ENCODE results near the gene TUBA1A.
"Not testable (repeated sequence)": the region's sequence is repeated elsewhere in the genome, so short reads cannot be mapped to it uniquely, and the experiment has no call there.

The TUBA1A gene

GRCh38 chr12:49201595-49202295 lies 12.9 kb upstream of the TUBA1A start:
- no peaks in the 10 kb centered on the region for H3K27me3 ChIP-seq
- H3K27ac ChIP-seq = no peak overlapping the region
- H3K36me3 ChIP-seq = no peaks in the 10 kb centered on the region
- no peak overlapping the region for H3K4me3 ChIP-seq
- H3K4me1 ChIP-seq = peaks cover 27% of the 10 kb centered on the region
- no peaks in the 10 kb centered on the region for H3K9me3 ChIP-seq
- no peak for TF ChIP-seq Cebpa-rat (IDR thresholded peaks at IDR 0.05)
- H3K9ac ChIP-seq = no peak overlapping the region
- peak overlapping the region; percentile 45; the same call in 1 of the 2 replicates for H3K4me2 ChIP-seq
- no peaks in the 10 kb centered on the region for H4K20me1 ChIP-seq

- Histone ChIP-seq H3K4me3 (no peak overlapping the region), H4K20me1 (no peaks in the 10 kb centered on the region), H3K27me3 (no peaks in the 10 kb centered on the region), H3K9me3 (no peaks in the 10 kb centered on the region), H3K36me3 (no peaks in the 10 kb centered on the region), H3K4me2 (peak overlapping the region; percentile 45), H3K9ac (no peak overlapping the region), H3K4me1 (peaks cover 29% of the 10 kb centered on the region), H3K27ac (no peak overlapping the region)
- no peak; the same call in 1 of the 2 replicates for TF ChIP-seq Cebpa-rat (IDR thresholded peaks at IDR 0.05)
These were observed 12.2 kb upstream of the TUBA1A start for GRCh38 chr12:49200919-49201594.

GRCh38 chr12:49198431-49199155 lies 9.7 kb upstream of the TUBA1A start:
- Histone ChIP-seq H4K20me1 (no peaks in the 10 kb centered on the region), H3K9ac (no peak overlapping the region), H3K9me3 (no peaks in the 10 kb centered on the region), H3K4me3 (no peak overlapping the region), H3K27ac (no peak overlapping the region), H3K4me1 (peaks cover 29% of the 10 kb centered on the region), H3K27me3 (no peaks in the 10 kb centered on the region), H3K4me2 (no peak overlapping the region), H3K36me3 (no peaks in the 10 kb centered on the region)
- TF ChIP-seq Cebpa-rat (IDR thresholded peaks at IDR 0.05) = no peak

DNA sequence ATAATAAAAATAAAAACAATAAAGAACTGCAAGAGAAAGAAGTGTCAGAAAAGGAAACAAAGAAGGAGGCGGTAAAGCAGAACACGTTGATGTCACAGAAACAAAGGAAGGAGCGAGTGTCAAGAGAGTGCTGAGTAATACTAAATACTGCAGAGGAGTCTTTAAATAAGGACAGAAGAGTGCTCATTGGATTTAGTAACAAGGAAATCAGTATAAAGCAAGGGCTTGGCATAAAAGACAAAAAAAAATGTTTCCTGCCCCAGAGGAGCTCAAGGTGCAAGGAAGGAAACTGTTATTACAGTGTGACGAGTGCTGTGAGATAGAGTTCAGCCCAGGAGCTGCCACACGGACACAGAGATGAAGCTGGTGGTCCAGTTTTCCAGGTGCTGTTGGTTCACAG lies 8.4 kb upstream of the TUBA1A start:
- Histone ChIP-seq H3K4me2 (peak overlapping the region; percentile 50), H3K27ac (no peak overlapping the region), H3K4me1 (peaks cover 29% of the 10 kb centered on the region), H4K20me1 (no peaks in the 10 kb centered on the region), H3K27me3 (no peaks in the 10 kb centered on the region), H3K36me3 (no peaks in the 10 kb centered on the region), H3K9ac (no peak overlapping the region), H3K4me3 (no peak overlapping the region), H3K9me3 (no peaks in the 10 kb centered on the region)
- no peak for TF ChIP-seq Cebpa-rat (IDR thresholded peaks at IDR 0.05)

DNA sequence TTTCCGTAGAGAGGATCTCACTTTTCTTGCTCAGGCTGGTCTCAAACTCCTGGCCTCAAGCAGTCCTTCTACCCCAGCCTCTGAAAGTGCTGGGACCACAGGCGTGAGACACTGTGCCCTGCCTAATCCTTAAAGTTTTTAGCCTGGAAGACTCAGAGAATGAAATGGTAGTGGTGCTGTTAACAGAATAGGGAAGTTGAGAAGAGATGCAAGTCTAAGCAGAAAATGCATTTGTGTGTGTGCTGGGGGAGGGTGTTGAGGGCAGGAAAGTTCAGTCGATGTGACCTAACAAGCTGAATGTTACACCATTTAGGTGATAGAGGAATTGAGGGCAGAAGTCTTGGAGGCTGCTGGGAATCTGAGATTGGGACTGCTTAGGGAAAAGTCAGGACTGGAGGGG lies 6.9 kb upstream of the TUBA1A start:
- H3K27me3 ChIP-seq = no peaks in the 10 kb centered on the region
- no peak overlapping the region for H3K9ac ChIP-seq
- H4K20me1 ChIP-seq = no peaks in the 10 kb centered on the region
- H3K4me2 ChIP-seq = no peak overlapping the region; the same call in 1 of the 2 replicates
- no peak overlapping the region for H3K27ac ChIP-seq
- no peaks in the 10 kb centered on the region for H3K9me3 ChIP-seq
- H3K4me3 ChIP-seq = no peak overlapping the region
- TF ChIP-seq Cebpa-rat (IDR thresholded peaks at IDR 0.05) = no peak
- H3K4me1 ChIP-seq = peaks cover 16% of the 10 kb centered on the region
- no peaks in the 10 kb centered on the region for H3K36me3 ChIP-seq

- not testable (repeated sequence) for H3K27me3 ChIP-seq, H3K9me3 ChIP-seq, H3K27ac ChIP-seq, H3K4me3 ChIP-seq, H3K36me3 ChIP-seq, H3K4me2 ChIP-seq, H4K20me1 ChIP-seq, H3K9ac ChIP-seq
- peaks cover 25% of the 10 kb centered on the region for H3K4me1 ChIP-seq
These were observed 4.9 kb upstream of the TUBA1A start for GRCh38 chr12:49193746-49194145.

GRCh38 chr12:49191498-49191897 lies 2.6 kb upstream of the TUBA1A start:
- H3K9me3 ChIP-seq = not testable (repeated sequence)

DNA sequence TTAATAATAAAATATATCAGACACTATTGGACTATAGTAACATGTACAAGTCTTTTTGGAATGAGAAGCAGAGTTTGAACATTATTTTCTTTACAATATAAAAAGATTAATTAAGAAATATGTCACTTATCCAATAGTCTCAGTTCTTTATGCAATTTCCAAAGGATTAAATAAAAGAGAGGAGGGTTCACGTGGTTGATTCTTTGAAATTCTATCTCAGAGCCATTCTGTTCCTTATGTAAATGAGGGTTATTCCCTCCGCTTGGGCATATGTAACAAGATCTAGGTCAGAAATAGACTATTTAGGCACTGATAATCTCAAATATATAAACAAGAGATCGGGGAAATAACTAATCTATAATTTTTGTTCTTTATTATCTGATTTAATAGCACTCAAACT lies 2.1 kb upstream of the TUBA1A start:
- no peak overlapping the region for H3K4me2 ChIP-seq
- no peaks in the 10 kb centered on the region for H3K9me3 ChIP-seq
- no peak overlapping the region for H3K27ac ChIP-seq
- no peak overlapping the region for H3K4me3 ChIP-seq
- no peaks in the 10 kb centered on the region for H3K27me3 ChIP-seq
- peaks cover 25% of the 10 kb centered on the region for H3K4me1 ChIP-seq
- peaks cover 7% of the 10 kb centered on the region for H3K36me3 ChIP-seq
- no peak for TF ChIP-seq Cebpa-rat (IDR thresholded peaks at IDR 0.05)
- H4K20me1 ChIP-seq = peaks cover 15% of the 10 kb centered on the region
- H3K9ac ChIP-seq = no peak overlapping the region

More at GRCh38 chr12:49191498-49191897, 2.6 kb upstream of the TUBA1A start:
- not testable (repeated sequence) for H3K36me3 ChIP-seq, H3K27ac ChIP-seq, H3K4me3 ChIP-seq, H3K27me3 ChIP-seq, H3K4me2 ChIP-seq, H3K9ac ChIP-seq
- Histone ChIP-seq H3K4me1 (peaks cover 24% of the 10 kb centered on the region), H4K20me1 (peaks cover 11% of the 10 kb centered on the region)

- Histone ChIP-seq H3K36me3 (peaks cover 17% of the 10 kb centered on the region), H3K9ac (peak overlapping the region; percentile 75; the same call in 1 of the 2 replicates), H3K9me3 (no peaks in the 10 kb centered on the region), H4K20me1 (peaks cover 17% of the 10 kb centered on the region), H3K27ac (peak overlapping the region; percentile 83), H3K27me3 (no peaks in the 10 kb centered on the region), H3K4me2 (peak overlapping the region; percentile 82), H3K4me1 (peaks cover 25% of the 10 kb centered on the region), H3K4me3 (peak overlapping the region; percentile 98)
- TF ChIP-seq Cebpa-rat (IDR thresholded peaks at IDR 0.05) = no peak
These were observed 1.1 kb upstream of the TUBA1A start for GRCh38 chr12:49189731-49190716.

All from BLaER1 (cell line).